B cell (primary cell): ENCODE results near the gene WEE2. TPM values are rescaled to one million over a fixed set of nuclear protein-coding genes. Genes with fewer than 3 reads are reported as not detected.

Experiments
- ATAC-seq: fragments of 200-7000 bp; cut with Tn5 transposase; one replicate; pipeline ENCODE4 v1.10.0; 2021; ENCODE audit warnings: low read depth, mild to moderate bottlenecking, moderate number of reproducible peaks, moderate library complexity
- CTCF ChIA-PET: fragments of 350-600 bp; sonication (Branson Sonifier 250); formaldehyde crosslinking; loops from one replicate; lab custom pipeline; 2021; ENCODE audit warnings: antibody characterized with exemption, inconsistent platforms; lab: Charles Lee
- POLR2A ChIA-PET: fragments of 350-600 bp; sonication (Branson Sonifier 250); formaldehyde crosslinking; loops from one replicate; lab custom pipeline; 2021; ENCODE audit warnings: antibody characterized with exemption; lab: Charles Lee
- DNase-seq: peaks from one replicate; pipeline ENCODE4 v3.0.0; 2013
- H2AFZ ChIP-seq: 2 replicates; pipeline ENCODE4 v1.6.1; 2012; ENCODE audit warnings: mild to moderate bottlenecking, low read depth, low read length; ENCODE audit not compliant: insufficient read depth, poor library complexity, severe bottlenecking
- H3K27ac ChIP-seq, 2 donors: 1 replicate in 1 of 2; 2 replicates in 1 of 2; pipeline ENCODE4 v1.5.1; 2012 to 2013; ENCODE audit warnings: low read length in 2 of 2, mild to moderate bottlenecking in 2 of 2, moderate library complexity in 1 of 2
- H3K27me3 ChIP-seq, 4 experiments: fragments of 200-600 bp in 1 of 4; sonication (generic) in 1 of 4; replicated peaks in 1 of 4; 1 replicate in 2 of 4; 2 replicates in 2 of 4; pipeline versions ENCODE4 v1.6.1 to v1.7.0; 2013 to 2016; ENCODE audit warnings: low read length in 3 of 4, mild to moderate bottlenecking in 2 of 4, mixed read lengths in 1 of 4, moderate library complexity in 1 of 4; ENCODE audit not compliant: insufficient read depth in 4 of 4, control insufficient read depth in 3 of 4; ENCODE audit errors: control extremely low read depth in 1 of 4
- H3K36me3 ChIP-seq, 2 experiments: replicated peaks in 1 of 2; 1 replicate in 1 of 2; 2 replicates in 1 of 2; pipeline versions ENCODE4 v1.6.1 to v1.7.1; 2013; ENCODE audit warnings: low read length in 1 of 2; ENCODE audit not compliant: insufficient read depth in 2 of 2, control insufficient read depth in 1 of 2; ENCODE audit errors: control extremely low read depth in 1 of 2, extremely low read depth in 1 of 2
- H3K4me1 ChIP-seq, 2 donors: fragments of 200-600 bp in 1 of 2; sonication (generic) in 1 of 2; 1 replicate in 1 of 2; 2 replicates in 1 of 2; pipeline versions ENCODE4 v1.5.1 to v1.6.1; 2013 to 2017; ENCODE audit warnings: low read length in 2 of 2; ENCODE audit not compliant: control insufficient read depth in 2 of 2, insufficient read depth in 2 of 2
- H3K4me2 ChIP-seq: replicated peaks from 2 replicates; pipeline ENCODE3; 2012; ENCODE audit warnings: mild to moderate bottlenecking, low read depth, low read length; ENCODE audit not compliant: poor library complexity, severe bottlenecking
- H3K4me3 ChIP-seq, 5 experiments: fragments of 200-600 bp in 1 of 5; sonication (generic) in 1 of 5; 1 replicate in 3 of 5; 2 replicates in 2 of 5; pipeline versions ENCODE4 v1.5.1 to v1.7.0; 2011 to 2016; ENCODE audit warnings: low read length in 4 of 5, mild to moderate bottlenecking in 4 of 5, low read depth in 2 of 5, control low read depth in 1 of 5, moderate library complexity in 1 of 5; ENCODE audit not compliant: insufficient read depth in 1 of 5; ENCODE audit errors: control extremely low read depth in 1 of 5, extremely low read depth in 1 of 5
- H3K79me2 ChIP-seq: fragments of 200-600 bp; sonication (generic); one replicate; pipeline ENCODE4 v1.6.0; 2016; ENCODE audit warnings: low read length; ENCODE audit not compliant: control insufficient read depth, insufficient read depth
- H3K9ac ChIP-seq: fragments of 200-600 bp; sonication (generic); 2 replicates; pipeline ENCODE4 v1.6.1; 2017; ENCODE audit warnings: mild to moderate bottlenecking, low read length, moderate library complexity
- H3K9me3 ChIP-seq, 3 donors: one replicate each; pipeline versions ENCODE4 v1.6.1 to v1.7.1; 2013; ENCODE audit warnings: low read length in 2 of 3; ENCODE audit not compliant: control insufficient read depth in 2 of 3, insufficient read depth in 1 of 3; ENCODE audit errors: control extremely low read depth in 1 of 3
- H4K20me1 ChIP-seq: 2 replicates; pipeline ENCODE4 v1.6.0; 2012; ENCODE audit warnings: mild to moderate bottlenecking, low read length; ENCODE audit not compliant: insufficient read depth, control insufficient read depth, poor library complexity, severe bottlenecking
- H3K27ac Mint-ChIP-seq: one replicate; pipeline ENCODE4 v1.8.0; 2021; ENCODE audit warnings: mixed read lengths
- H3K27me3 Mint-ChIP-seq: one replicate; pipeline ENCODE4 v1.8.0; 2021; ENCODE audit warnings: mixed read lengths
- H3K4me1 Mint-ChIP-seq: one replicate; pipeline ENCODE4 v1.8.0; 2021; ENCODE audit warnings: mixed read lengths
- H3K4me3 Mint-ChIP-seq: one replicate; pipeline ENCODE4 v1.8.0; 2021; ENCODE audit warnings: mixed read lengths
- H3K9me3 Mint-ChIP-seq: one replicate; pipeline ENCODE4 v1.8.0; 2022; ENCODE audit warnings: mixed read lengths; ENCODE audit not compliant: insufficient read depth
- EZH2 ChIP-seq: IDR thresholded peaks from 2 replicates; pipeline ENCODE4 v1.6.1; 2012; ENCODE audit warnings: borderline replicate concordance, low read depth, mild to moderate bottlenecking, moderate library complexity, low read length; ENCODE audit not compliant: insufficient read depth, poor library complexity, severe bottlenecking
- WGBS: methylation state at CpG from one replicate; pipeline ENCODE4 v1.1.5; 2013; ENCODE audit warnings: missing lambda C conversion rate; ENCODE audit not compliant: insufficient coverage; 5-methylcytosine and 5-hydroxymethylcytosine counted together
- intact Hi-C: fragments of 100-400 bp; cut with micrococcal nuclease; formaldehyde crosslinking; loops from one replicate; pipeline ENCODE4 v1.10.0; 2022
- polyA plus RNA-seq: library from polyadenylated mRNA; depleted of rRNA; stranded (reverse); fragments of >200 nt; gene quantifications from 2 replicates; pipeline ENCODE4 v1.2.3, GENCODE V29; 2012
- total RNA-seq, 2 donors: library from RNA; stranded (reverse); fragments of 120-200 nt in 1 of 2; gene quantifications; 1 replicate in 1 of 2; 2 replicates in 1 of 2; pipeline versions ENCODE4 v1.2.3 to v1.2.4, GENCODE V29; 2013 to 2022
- TF ChIP-seq, protein P1 (sequence below): fragments of 200-600 bp; IDR thresholded peaks from one replicate; pipeline ENCODE4 v1.8.0; 2022; ENCODE audit warnings: antibody characterized with exemption, mild to moderate bottlenecking

The WEE2 gene
- total and polyA plus RNA-seq, 2 donors (not counting 1 experiment from before 2014, with no cell fraction given), result not detected

DNA sequence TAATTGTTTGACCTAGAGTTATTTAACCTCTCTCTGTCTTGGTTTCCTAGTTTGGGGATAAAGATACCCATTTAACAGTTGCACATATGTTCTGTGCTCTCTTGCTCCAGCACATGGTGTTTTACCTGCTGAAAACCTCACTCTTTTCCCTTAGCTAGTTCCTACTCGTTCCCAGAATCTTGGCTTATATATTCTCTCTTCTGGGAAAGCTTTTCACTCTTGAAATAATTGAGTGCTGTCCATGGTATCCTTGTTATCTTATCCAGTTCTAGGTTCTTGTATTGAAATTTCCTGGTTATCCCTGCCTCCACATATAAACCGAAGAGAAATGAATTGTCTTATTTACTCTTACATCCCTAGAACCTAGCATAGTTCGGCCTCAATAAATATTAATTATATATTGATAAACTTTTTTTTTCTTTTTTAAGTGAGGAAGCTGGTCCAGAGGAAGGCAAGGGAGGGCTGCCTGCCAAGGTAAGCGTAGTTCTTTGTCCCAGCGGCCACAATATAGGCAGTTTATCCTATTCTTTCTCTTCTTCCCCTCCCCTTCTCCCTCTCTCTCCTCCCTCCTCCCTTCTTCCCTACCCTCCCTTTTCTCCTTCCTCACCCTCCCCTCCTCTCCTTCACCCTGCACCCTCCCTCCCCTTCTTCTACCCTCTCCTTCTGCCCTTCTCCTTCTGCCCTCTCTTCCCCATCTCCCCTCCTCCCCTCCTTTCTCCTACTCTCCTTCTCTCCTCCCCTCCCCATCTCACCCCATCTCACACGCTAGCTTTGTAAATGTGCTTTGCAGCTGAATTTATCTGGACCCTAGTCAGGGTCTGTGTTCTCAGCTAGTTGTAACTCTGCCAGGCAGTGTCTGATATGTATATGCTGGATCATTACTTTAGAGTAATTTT is 7.9 kb downstream of the WEE2 start:
- Mint-ChIP-seq H3K4me3 (no peak overlapping the region), H3K27ac (no peak overlapping the region), H3K4me1 (no peaks in the 10 kb centered on the region), H3K9me3 (no peaks in the 10 kb centered on the region), H3K27me3 (no peaks in the 10 kb centered on the region)
- Histone ChIP-seq H3K27ac (no peak overlapping the region), H3K9ac (no peak overlapping the region), H3K79me2 (no peaks in the 10 kb centered on the region), H3K4me2 (no peak overlapping the region), H3K9me3 (no peaks in the 10 kb centered on the region), H3K4me3 (no peak overlapping the region), H3K4me1 (no peaks in the 10 kb centered on the region), H4K20me1 (no peaks in the 10 kb centered on the region), H3K27me3 (no peaks in the 10 kb centered on the region), H3K36me3 (no peaks in the 10 kb centered on the region), H2AFZ (no peak overlapping the region)
- ChIA-PET CTCF (no interaction called here), POLR2A (no interaction called here)
- ATAC-seq (no peak), DNase-seq (no peak)
- intact Hi-C loops, result no loop called here
- WGBS, result 100% methylated on average over 1 of the region's 6 CpGs
- TF ChIP-seq, protein P1, sequence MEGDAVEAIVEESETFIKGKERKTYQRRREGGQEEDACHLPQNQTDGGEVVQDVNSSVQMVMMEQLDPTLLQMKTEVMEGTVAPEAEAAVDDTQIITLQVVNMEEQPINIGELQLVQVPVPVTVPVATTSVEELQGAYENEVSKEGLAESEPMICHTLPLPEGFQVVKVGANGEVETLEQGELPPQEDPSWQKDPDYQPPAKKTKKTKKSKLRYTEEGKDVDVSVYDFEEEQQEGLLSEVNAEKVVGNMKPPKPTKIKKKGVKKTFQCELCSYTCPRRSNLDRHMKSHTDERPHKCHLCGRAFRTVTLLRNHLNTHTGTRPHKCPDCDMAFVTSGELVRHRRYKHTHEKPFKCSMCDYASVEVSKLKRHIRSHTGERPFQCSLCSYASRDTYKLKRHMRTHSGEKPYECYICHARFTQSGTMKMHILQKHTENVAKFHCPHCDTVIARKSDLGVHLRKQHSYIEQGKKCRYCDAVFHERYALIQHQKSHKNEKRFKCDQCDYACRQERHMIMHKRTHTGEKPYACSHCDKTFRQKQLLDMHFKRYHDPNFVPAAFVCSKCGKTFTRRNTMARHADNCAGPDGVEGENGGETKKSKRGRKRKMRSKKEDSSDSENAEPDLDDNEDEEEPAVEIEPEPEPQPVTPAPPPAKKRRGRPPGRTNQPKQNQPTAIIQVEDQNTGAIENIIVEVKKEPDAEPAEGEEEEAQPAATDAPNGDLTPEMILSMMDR, result no peak
- TF ChIP-seq EZH2, result no peak

DNA sequence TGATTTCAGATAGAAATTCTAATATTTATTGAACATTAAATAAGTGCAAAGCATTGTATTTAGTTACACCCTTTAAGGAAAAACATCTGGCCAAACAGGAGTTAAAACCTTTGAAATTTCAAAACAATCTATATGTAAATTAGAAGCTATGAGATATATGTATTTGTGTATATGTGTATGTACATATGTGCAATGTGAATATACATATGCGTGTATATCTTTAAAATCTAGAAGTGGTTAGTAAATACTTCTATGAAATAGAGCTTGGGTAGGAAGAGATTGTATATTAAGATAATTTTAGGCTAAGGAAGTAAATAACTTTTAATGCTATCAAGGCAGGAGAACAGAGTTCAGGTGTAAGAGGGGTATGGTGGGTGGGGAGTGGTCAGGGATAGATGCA is 9.3 kb downstream of the WEE2 start:
- Histone ChIP-seq H3K4me2 (no peak overlapping the region), H4K20me1 (no peaks in the 10 kb centered on the region), H3K4me3 (no peak overlapping the region), H3K4me1 (no peaks in the 10 kb centered on the region), H3K36me3 (no peaks in the 10 kb centered on the region), H3K27ac (no peak overlapping the region), H3K27me3 (no peaks in the 10 kb centered on the region), H3K79me2 (no peaks in the 10 kb centered on the region), H3K9ac (no peak overlapping the region), H3K9me3 (no peaks in the 10 kb centered on the region), H2AFZ (no peak overlapping the region)
- H3K27me3 Mint-ChIP-seq, result no peaks in the 10 kb centered on the region
- H3K4me1 Mint-ChIP-seq, result no peaks in the 10 kb centered on the region
- ATAC-seq (no peak), DNase-seq (no peak)
- ChIA-PET POLR2A (no interaction called here), CTCF (no interaction called here)
- H3K9me3 Mint-ChIP-seq, result no peaks in the 10 kb centered on the region
- intact Hi-C loops, result no loop called here
- TF ChIP-seq, protein P1, result no peak
- no peak for TF ChIP-seq EZH2
- H3K27ac Mint-ChIP-seq, result no peak overlapping the region
- H3K4me3 Mint-ChIP-seq, result no peak overlapping the region
- 83% methylated on average over 1 of the region's 1 CpG for WGBS
